Suprapubic skin (tissue), 4 donors: ENCODE data around the gene EHD3. TPM values are rescaled to one million over a fixed set of nuclear protein-coding genes. Genes with fewer than 3 reads are reported as not detected.
"Not testable (repeated sequence)": the region's sequence is repeated elsewhere in the genome, so short reads cannot be mapped to it uniquely, and the experiment has no call there.

Source experiments
- DNase-seq, 2 donors: peaks; one replicate each; pipeline ENCODE4 v3.0.0-alpha.2; 2019; ENCODE audit warnings: low spot score in 2 of 2
- H3K27ac ChIP-seq: fragments of 200-600 bp; sonication (generic); one replicate; pipeline ENCODE4 v1.5.1; 2019
- H3K27me3 ChIP-seq: fragments of 200-600 bp; sonication (generic); one replicate; pipeline ENCODE4 v1.5.1; 2019
- H3K36me3 ChIP-seq: fragments of 200-600 bp; sonication (generic); one replicate; pipeline ENCODE4 v1.5.1; 2019
- H3K4me1 ChIP-seq: fragments of 200-600 bp; sonication (generic); one replicate; pipeline ENCODE4 v1.5.1; 2019
- H3K4me3 ChIP-seq: fragments of 200-600 bp; sonication (generic); one replicate; pipeline ENCODE4 v1.5.1; 2019; ENCODE audit warnings: mild to moderate bottlenecking
- H3K9me3 ChIP-seq: fragments of 200-600 bp; sonication (generic); one replicate; pipeline ENCODE4 v1.5.1; 2019
- CTCF ChIP-seq, 2 donors: fragments of 200-600 bp in 1 of 2; fragments of 450-650 bp in 1 of 2; sonication (generic) in 1 of 2; IDR thresholded peaks; one replicate each; pipeline ENCODE4 v1.5.1; 2016 to 2019; ENCODE audit warnings: antibody characterized with exemption in 2 of 2, mild to moderate bottlenecking in 1 of 2, moderate library complexity in 1 of 2
- EP300 ChIP-seq: sonication (generic); formaldehyde crosslinking; IDR thresholded peaks from one replicate; pipeline ENCODE4 v1.6.1; 2017; ENCODE audit warnings: antibody characterized with exemption
- POLR2A ChIP-seq, 2 donors: fragments of 450-650 bp; IDR thresholded peaks; one replicate each; pipeline ENCODE4 v1.6.1; 2017; ENCODE audit warnings: antibody characterized with exemption in 2 of 2, mild to moderate bottlenecking in 2 of 2, moderate library complexity in 2 of 2
- POLR2AphosphoS5 ChIP-seq, 3 donors: sonication (generic); formaldehyde crosslinking; IDR thresholded peaks; one replicate each; pipeline ENCODE4 v1.6.1; 2017; ENCODE audit warnings: antibody characterized with exemption in 3 of 3
- WGBS: methylation state at CpG from one replicate; pipeline ENCODE4 v1.1.5; 2018; 5-methylcytosine and 5-hydroxymethylcytosine counted together
- total RNA-seq, 4 donors: library from RNA; depleted of rRNA; stranded (reverse); fragments of >200 nt; gene quantifications; one replicate each; pipeline ENCODE4 v1.1.0, GENCODE V29; 2016

Gene EHD3
- total RNA-seq, 4 donors from 2014 or later: 3.9 to 7.0 (median 5.2) TPM

DNA sequence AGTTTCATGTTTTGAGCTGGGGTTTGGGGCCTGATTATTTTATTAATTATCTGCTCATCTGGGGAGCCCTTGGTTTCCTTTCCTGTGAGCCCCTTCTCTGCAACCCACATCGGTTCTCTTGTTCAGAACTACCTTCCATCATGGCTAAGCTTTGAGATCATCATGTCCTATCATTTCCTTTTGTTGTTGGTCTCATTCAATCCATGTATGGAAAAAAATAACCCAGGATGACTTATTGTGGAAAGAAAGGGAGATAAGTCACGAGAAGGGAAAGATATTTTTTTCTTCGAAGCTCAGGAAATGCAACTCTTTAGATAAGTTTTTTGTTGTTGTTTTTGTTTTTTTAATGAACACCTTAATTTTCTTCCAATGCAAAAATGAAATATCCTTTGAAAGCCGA is 43.7 kb downstream of the EHD3 start:
- DNase-seq: no peak
- Histone ChIP-seq H3K36me3 (no peaks in the 10 kb centered on the region), H3K4me3 (no peak overlapping the region), H3K27me3 (peaks cover 3% of the 10 kb centered on the region), H3K4me1 (peaks cover 3% of the 10 kb centered on the region), H3K27ac (no peak overlapping the region), H3K9me3 (no peaks in the 10 kb centered on the region)
- TF ChIP-seq POLR2AphosphoS5 (IDR thresholded peaks at IDR 0.05) (no peak), CTCF (IDR thresholded peaks at IDR 0.05) (no peak), POLR2A (IDR thresholded peaks at IDR 0.05) (no peak), EP300 (no peak)
- 72% methylated on average over 4 of the region's 4 CpGs for WGBS

GRCh38 chr2:31282634-31283033 is 48.7 kb downstream of the EHD3 start:
- H3K27me3 ChIP-seq: no peaks in the 10 kb centered on the region
- H3K27ac ChIP-seq: peak overlapping the region; percentile 9
- WGBS: 44% methylated on average over 2 of the region's 2 CpGs
- no peaks in the 10 kb centered on the region for H3K9me3 ChIP-seq
- no peak overlapping the region for H3K4me3 ChIP-seq
- TF ChIP-seq EP300 (no peak), POLR2A (IDR thresholded peaks at IDR 0.05) (no peak), CTCF (IDR thresholded peaks at IDR 0.05) (no peak), POLR2AphosphoS5 (IDR thresholded peaks at IDR 0.05) (no peak)
- peaks cover 23% of the 10 kb centered on the region for H3K4me1 ChIP-seq
- no peak for DNase-seq
- H3K36me3 ChIP-seq: no peaks in the 10 kb centered on the region

DNA sequence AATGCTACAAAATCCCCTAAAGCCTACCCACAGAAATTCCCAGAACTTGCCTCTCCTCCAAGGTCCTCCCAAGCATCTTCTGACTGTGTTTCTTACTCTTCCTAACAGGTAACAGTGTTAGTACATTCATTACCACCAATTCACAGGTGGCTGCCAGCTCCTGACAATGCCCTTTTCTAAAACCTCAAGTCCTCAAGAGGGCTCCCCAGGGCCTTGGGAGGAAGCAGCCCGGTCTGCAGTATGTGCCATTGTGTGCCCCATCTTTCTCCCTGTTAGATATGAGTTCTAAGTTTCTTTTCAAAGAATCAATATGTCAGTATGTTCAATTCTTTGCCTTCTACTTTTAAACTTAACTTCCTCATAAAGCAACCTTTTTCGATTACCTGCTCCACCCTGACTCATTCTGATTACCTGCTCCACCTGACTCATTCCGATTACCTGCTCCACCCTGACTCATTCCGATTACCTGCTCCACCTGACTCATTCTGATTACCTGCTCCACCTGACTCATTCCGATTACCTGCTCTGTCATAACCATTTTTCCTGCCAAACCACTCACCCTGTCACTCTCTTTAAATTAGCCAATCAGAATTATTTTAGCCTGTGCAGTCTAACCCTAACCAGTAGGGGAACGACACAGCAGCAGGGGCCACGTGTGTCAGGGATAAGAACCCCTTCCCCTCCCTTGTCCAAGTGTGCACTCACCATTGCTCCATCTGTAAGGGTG is 49.4 kb downstream of the EHD3 start:
- Histone ChIP-seq H3K4me1 (peaks cover 28% of the 10 kb centered on the region), H3K27ac (peak overlapping the region; percentile 9)
- not testable (repeated sequence) for H3K9me3 ChIP-seq, DNase-seq, H3K27me3 ChIP-seq, H3K4me3 ChIP-seq, H3K36me3 ChIP-seq
- WGBS: 53% methylated on average over 7 of the region's 7 CpGs

DNA sequence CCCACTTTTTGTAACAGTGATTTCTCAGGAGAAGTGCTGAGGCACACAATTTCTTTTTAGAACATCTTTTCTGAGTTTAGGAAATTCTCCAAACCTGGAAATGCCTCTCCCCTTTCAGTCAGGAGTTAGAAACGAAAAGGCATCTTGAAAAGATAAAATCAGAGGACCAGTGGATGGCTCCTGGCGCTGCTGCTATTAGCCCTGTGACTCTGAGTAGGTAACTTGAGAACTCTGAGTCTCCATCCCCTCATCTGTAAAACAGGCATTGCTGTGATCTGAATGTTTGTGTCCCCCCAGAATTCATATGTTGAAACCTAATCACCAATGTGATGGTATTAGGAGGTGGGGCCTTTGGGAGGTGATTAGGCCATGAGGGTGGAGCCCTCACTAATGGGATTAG is 50.2 kb downstream of the EHD3 start:
- Histone ChIP-seq H3K27ac (no peak overlapping the region), H3K4me1 (peaks cover 28% of the 10 kb centered on the region), H3K4me3 (no peak overlapping the region), H3K36me3 (no peaks in the 10 kb centered on the region), H3K9me3 (no peaks in the 10 kb centered on the region), H3K27me3 (no peaks in the 10 kb centered on the region)
- WGBS: 74% methylated on average over 2 of the region's 2 CpGs
- DNase-seq: no peak
- TF ChIP-seq POLR2A (IDR thresholded peaks at IDR 0.05) (no peak), POLR2AphosphoS5 (IDR thresholded peaks at IDR 0.05) (no peak), CTCF (IDR thresholded peaks at IDR 0.05) (no peak), EP300 (no peak)

DNA sequence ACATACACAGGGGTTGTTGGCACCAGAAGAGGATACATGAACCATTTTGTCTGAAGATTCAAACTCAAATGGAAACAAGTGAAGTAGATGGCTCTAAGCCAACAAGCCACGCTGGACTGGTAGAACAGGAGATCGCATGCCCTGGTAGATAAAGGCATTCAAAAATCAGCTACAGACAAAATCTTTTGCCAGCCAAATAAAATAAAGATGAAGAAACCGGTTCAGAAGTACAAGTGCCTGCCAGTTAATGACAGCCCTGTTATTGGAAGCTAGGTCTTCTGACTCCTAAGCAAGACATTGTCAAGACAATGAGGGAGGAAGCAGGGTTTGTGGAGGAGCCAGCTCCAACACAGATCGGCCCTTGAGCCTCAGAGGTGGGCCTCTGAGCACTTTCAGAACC is 52.3 kb downstream of the EHD3 start:
- peaks cover 28% of the 10 kb centered on the region for H3K4me1 ChIP-seq
- no peaks in the 10 kb centered on the region for H3K9me3 ChIP-seq
- WGBS: 36% methylated on average over 4 of the region's 4 CpGs
- no peaks in the 10 kb centered on the region for H3K27me3 ChIP-seq
- H3K36me3 ChIP-seq: no peaks in the 10 kb centered on the region
- TF ChIP-seq CTCF (IDR thresholded peaks at IDR 0.05) (no peak), POLR2AphosphoS5 (IDR thresholded peaks at IDR 0.05) (no peak), EP300 (no peak), POLR2A (IDR thresholded peaks at IDR 0.05) (no peak)
- peak overlapping the region; percentile 24 for H3K27ac ChIP-seq
- DNase-seq: no peak
- H3K4me3 ChIP-seq: no peak overlapping the region
